H1 (cell line): ENCODE data around the gene HMCES. TPM values are rescaled to one million over a fixed set of nuclear protein-coding genes. Genes with fewer than 3 reads are reported as not detected.

Experiments
- CTCF ChIA-PET: fragments of 300-600 bp; sonication (Branson Sonifier 250); formaldehyde crosslinking; loops from one replicate; lab custom pipeline; 2021; ENCODE audit not compliant: partially characterized antibody; lab: Charles Lee
- POLR2A ChIA-PET: fragments of 300-600 bp; sonication (Branson Sonifier 250); formaldehyde crosslinking; loops from one replicate; lab custom pipeline; 2021; ENCODE audit warnings: inconsistent platforms; ENCODE audit not compliant: partially characterized antibody; lab: Charles Lee
- DNase-seq, 2 experiments: peaks; one replicate each; pipeline versions ENCODE4 v3.0.0 to v3.0.0-alpha.2; 2010 to 2022; ENCODE audit warnings: low spot score in 2 of 2, low read depth in 1 of 2, mixed read lengths in 1 of 2
- FAIRE-seq: peaks from 2 replicates; lab custom pipeline; 2011; peaks lifted over from hg19 to GRCh38; lab: Jason Lieb, UNC
- H2AFZ ChIP-seq: 2 replicates; pipeline ENCODE4 v1.8.1; 2012; ENCODE audit warnings: low read length, inconsistent platforms
- H2AK5ac ChIP-seq: 2 replicates; pipeline ENCODE4 v1.6.1; 2013; ENCODE audit warnings: low read depth, low read length
- H2BK120ac ChIP-seq: replicated peaks from 2 replicates; pipeline ENCODE3; 2013; ENCODE audit warnings: low read depth, low read length, inconsistent platforms
- H2BK12ac ChIP-seq: 2 replicates; pipeline ENCODE4 v1.6.1; 2013; ENCODE audit warnings: low read depth, low read length
- H2BK15ac ChIP-seq: 2 replicates; pipeline ENCODE4 v1.6.1; 2013; ENCODE audit warnings: low read length
- H2BK20ac ChIP-seq: 2 replicates; pipeline ENCODE4 v1.6.1; 2013; ENCODE audit warnings: low read length
- H2BK5ac ChIP-seq: 2 replicates; pipeline ENCODE4 v1.6.1; 2013; ENCODE audit warnings: low read depth, low read length
- H3K14ac ChIP-seq: 2 replicates; pipeline ENCODE4 v1.6.1; 2013; ENCODE audit warnings: inconsistent platforms; ENCODE audit not compliant: insufficient read length
- H3K18ac ChIP-seq: 2 replicates; pipeline ENCODE4 v1.6.1; 2013; ENCODE audit warnings: low read length; ENCODE audit errors: extremely low read depth
- H3K23ac ChIP-seq: 2 replicates; pipeline ENCODE4 v1.6.1; 2013; ENCODE audit warnings: inconsistent platforms; ENCODE audit not compliant: insufficient read length
- H3K23me2 ChIP-seq: 2 replicates; pipeline ENCODE4 v1.6.1; 2013; ENCODE audit warnings: low read depth, low read length
- H3K27ac ChIP-seq: 2 replicates; pipeline ENCODE4 v1.6.1; 2011; ENCODE audit warnings: low read depth, low read length, inconsistent platforms
- H3K27me3 ChIP-seq, 4 experiments: replicated peaks in 1 of 4; 1 replicate in 1 of 4; 2 replicates in 3 of 4; pipeline versions ENCODE4 v1.6.1 to v1.8.1; 2011 to 2013; ENCODE audit warnings: low read length in 3 of 4, mild to moderate bottlenecking in 3 of 4, inconsistent platforms in 2 of 4, mixed read lengths in 2 of 4, moderate library complexity in 1 of 4; ENCODE audit not compliant: control insufficient read depth in 3 of 4, insufficient read depth in 3 of 4; ENCODE audit errors: extremely low read depth in 1 of 4
- H3K36me3 ChIP-seq, 4 experiments: 2 replicates each; pipeline versions ENCODE4 v1.6.1 to v1.8.1; 2011 to 2013; ENCODE audit warnings: mild to moderate bottlenecking in 4 of 4, low read length in 3 of 4, moderate library complexity in 2 of 4, control low read depth in 1 of 4, inconsistent platforms in 1 of 4; ENCODE audit not compliant: insufficient read depth in 4 of 4, control insufficient read depth in 2 of 4
- H3K4ac ChIP-seq: replicated peaks from 2 replicates; pipeline ENCODE3; 2013; ENCODE audit warnings: low read length, low read depth, mixed read lengths, inconsistent platforms; ENCODE audit not compliant: insufficient read length
- H3K4me1 ChIP-seq, 4 experiments: replicated peaks in 1 of 4; 1 replicate in 1 of 4; 2 replicates in 3 of 4; pipeline versions ENCODE4 v1.6.1 to v1.8.1; 2011 to 2013; ENCODE audit warnings: low read length in 3 of 4, inconsistent platforms in 2 of 4, mixed read lengths in 1 of 4; ENCODE audit not compliant: insufficient read depth in 4 of 4, control insufficient read depth in 3 of 4
- H3K4me2 ChIP-seq, 2 experiments: 2 replicates each; pipeline versions ENCODE4 v1.6.1 to v1.8.1; 2011 to 2013; ENCODE audit warnings: low read depth in 2 of 2, low read length in 2 of 2, control low read depth in 1 of 2, inconsistent platforms in 1 of 2, mild to moderate bottlenecking in 1 of 2; ENCODE audit not compliant: insufficient read depth in 1 of 2
- H3K4me3 ChIP-seq, 4 experiments: fragments of 200-600, 300-600 bp in 1 of 4; sonication (generic), shearing (Covaris generic), sonication (Bioruptor Twin) in 1 of 4; 2 replicates each; pipeline versions ENCODE4 v1.5.1 to v1.8.1; 2011 to 2016; ENCODE audit warnings: low read length in 4 of 4, low read depth in 3 of 4, control low read depth in 2 of 4, inconsistent platforms in 2 of 4, mild to moderate bottlenecking in 2 of 4, mixed read lengths in 1 of 4, moderate library complexity in 1 of 4; ENCODE audit not compliant: insufficient read depth in 2 of 4; ENCODE audit errors: extremely low read depth in 1 of 4
- H3K56ac ChIP-seq: replicated peaks from 2 replicates; pipeline ENCODE3; 2013; ENCODE audit warnings: low read depth, mild to moderate bottlenecking, mixed read lengths, low read length, inconsistent platforms; ENCODE audit not compliant: insufficient read length
- H3K79me1 ChIP-seq: 2 replicates; pipeline ENCODE4 v1.6.1; 2013; ENCODE audit warnings: low read depth, low read length, control low read depth
- H3K79me2 ChIP-seq, 2 experiments: 2 replicates each; pipeline versions ENCODE4 v1.6.1 to v1.8.1; 2012 to 2013; ENCODE audit warnings: low read length in 2 of 2, mild to moderate bottlenecking in 2 of 2, inconsistent platforms in 1 of 2; ENCODE audit not compliant: insufficient read depth in 2 of 2, control insufficient read depth in 1 of 2
- H3K9ac ChIP-seq, 4 experiments: replicated peaks in 1 of 4; 1 replicate in 1 of 4; 2 replicates in 3 of 4; pipeline versions ENCODE4 v1.6.1 to v1.8.1; 2011 to 2013; ENCODE audit warnings: low read depth in 3 of 4, low read length in 3 of 4, control low read depth in 2 of 4, mild to moderate bottlenecking in 2 of 4, moderate library complexity in 2 of 4, inconsistent platforms in 1 of 4; ENCODE audit errors: extremely low read depth in 1 of 4
- H3K9me3 ChIP-seq, 2 experiments: 2 replicates each; pipeline versions ENCODE4 v1.6.1 to v1.8.1; 2012 to 2013; ENCODE audit warnings: mild to moderate bottlenecking in 2 of 2, moderate library complexity in 2 of 2, control low read depth in 1 of 2, inconsistent platforms in 1 of 2, low read depth in 1 of 2, low read length in 1 of 2, mixed read lengths in 1 of 2; ENCODE audit not compliant: insufficient read depth in 2 of 2
- H4K20me1 ChIP-seq, 2 experiments: replicated peaks in 1 of 2; 2 replicates each; pipeline versions ENCODE3 to v1.8.1; 2011 to 2013; ENCODE audit warnings: inconsistent platforms in 2 of 2, low read length in 2 of 2, mild to moderate bottlenecking in 1 of 2; ENCODE audit not compliant: insufficient read depth in 2 of 2, control insufficient read depth in 1 of 2
- H4K5ac ChIP-seq: 2 replicates; pipeline ENCODE4 v1.6.1; 2013; ENCODE audit warnings: low read length, low read depth, mixed read lengths, inconsistent platforms; ENCODE audit not compliant: insufficient read length
- H4K8ac ChIP-seq: 2 replicates; pipeline ENCODE4 v1.8.0; 2013; ENCODE audit warnings: mild to moderate bottlenecking, moderate library complexity, low read length, inconsistent platforms; ENCODE audit not compliant: insufficient read depth; ENCODE audit errors: extremely low read depth
- H4K91ac ChIP-seq: replicated peaks from 2 replicates; pipeline ENCODE3; 2013; ENCODE audit warnings: low read length, mixed read lengths, inconsistent platforms; ENCODE audit not compliant: insufficient read length
- CREB1 ChIP-seq: IDR thresholded peaks from 2 replicates; pipeline ENCODE4 v1.6.1; 2012; ENCODE audit warnings: inconsistent platforms
- WGBS, 2 experiments: shearing (Covaris generic) in 1 of 2; methylation state at CpG; one replicate each; pipeline versions ENCODE4 v1.1.6 to v1.1.7; 2013 to 2015; ENCODE audit warnings: low lambda C conversion rate in 2 of 2, mixed read lengths in 2 of 2, inconsistent platforms in 1 of 2, low coverage in 1 of 2, missing lambda C conversion rate in 1 of 2; ENCODE audit not compliant: insufficient replicate concordance in 2 of 2, insufficient coverage in 1 of 2, insufficient read length in 1 of 2; ENCODE audit errors: extremely low coverage in 1 of 2, missing lambda C conversion rate in 1 of 2; 5-methylcytosine and 5-hydroxymethylcytosine counted together
- polyA plus RNA-seq, 7 experiments: library from polyadenylated mRNA; depleted of rRNA in 3 of 7; stranded (reverse) in 5 of 7; unstranded in 2 of 7; fragments of >200 nt in 5 of 7; fragments of 200-250 nt in 2 of 7; gene quantifications; 1 replicate in 5 of 7; 2 replicates in 1 of 7; 4 replicates in 1 of 7; pipeline versions ENCODE4 v1.2.1 to v1.2.3, GENCODE V29; 2011 to 2013; ENCODE audit warnings: missing spikeins in 2 of 7, mixed read lengths in 2 of 7
- total RNA-seq: library from RNA; stranded (reverse); fragmentation: NEBNext Ultra II Directional; extraction: Animal tissue kit (Norgen Biotek cat#: 25700); gene quantifications from 2 replicates; pipeline ENCODE4 v1.2.1, GENCODE V29; 2021

The HMCES gene
- total and polyA plus RNA-seq, 2 of the 8 experiments (the other 6 are each of a cell fraction or from before 2014, with no cell fraction given): 27.6 to 49.5 TPM

GRCh38 chr3:129345281-129345680, 66.6 kb downstream of the HMCES start:
- no peak overlapping the region for H3K4me3 ChIP-seq
- H2BK12ac ChIP-seq: no peak overlapping the region
- no peak overlapping the region for H2BK120ac ChIP-seq
- H3K27ac ChIP-seq: no peak overlapping the region
- no peak overlapping the region for H2AK5ac ChIP-seq
- ChIA-PET CTCF (interaction anchor here (0.6 to 1.9 kb wide), 8 partner anchors 7 to 555 kb away, joined by 3 to 8 read pairs (median 4); a partner anchor contains a TSS), POLR2A (interaction anchor here (1.0 to 2.9 kb wide), 4 partner anchors 8 to 67 kb away, joined by 3 to 26 read pairs (median 4); partner anchors contain the start of gene HMCES)
- H4K8ac ChIP-seq: no peak overlapping the region
- H3K56ac ChIP-seq: no peak overlapping the region
- no peak overlapping the region for H3K14ac ChIP-seq
- H3K9ac ChIP-seq: no peak overlapping the region
- peak overlapping the region; percentile 92; the same call in 1 of the 2 replicates for H2BK15ac ChIP-seq
- H3K27me3 ChIP-seq: no peaks in the 10 kb centered on the region
- H2BK20ac ChIP-seq: no peak overlapping the region
- 94% methylated on average over 7 of the region's 7 CpGs; no CpG with 5 or more reads in 1 of the 2 experiments for WGBS, 2 experiments
- H3K36me3 ChIP-seq: no peaks in the 10 kb centered on the region
- no peak for FAIRE-seq
- H3K23ac ChIP-seq: no peak overlapping the region
- no peak overlapping the region for H2AFZ ChIP-seq
- H3K18ac ChIP-seq: no peak overlapping the region; the same call in 1 of the 2 replicates
- H3K23me2 ChIP-seq: peaks cover 8% of the 10 kb centered on the region; the same call in 1 of the 2 replicates
- peaks cover 1 to 3% of the 10 kb centered on the region in 2 experiments for H4K20me1 ChIP-seq
- H2BK5ac ChIP-seq: no peak overlapping the region
- no peaks in the 10 kb centered on the region for H3K79me2 ChIP-seq
- peaks cover 0 to 12% (median 8%) of the 10 kb centered on the region in 4 experiments; a peak in 6 of 7 replicates for H3K4me1 ChIP-seq
- DNase-seq: no peak
- H3K9me3 ChIP-seq: peaks cover 0 to 9% of the 10 kb centered on the region in 2 experiments; a peak in 2 of 4 replicates
- no peak overlapping the region for H4K5ac ChIP-seq
- peak overlapping the region in 1 of 2 experiments; percentile 84; a peak in 1 of 4 replicates for H3K4me2 ChIP-seq
- H3K4ac ChIP-seq: no peak overlapping the region
- H3K79me1 ChIP-seq: no peaks in the 10 kb centered on the region
- TF ChIP-seq CREB1: no peak
- no peak overlapping the region for H4K91ac ChIP-seq
